ENCODE measurements around the gene NDOR1. TPM values are rescaled to one million over a fixed set of nuclear protein-coding genes. Genes with fewer than 3 reads are reported as not detected.

Gene NDOR1
- total RNA-seq, 6 donors from 2014 or later: 7.7 to 54.5 (median 18.5) TPM

GRCh38 chr9:137159105-137160053 lies 46.1 kb upstream of the NDOR1 start:
- H3K27me3 ChIP-seq: peaks cover 0 to 81% (median 52%) of the 10 kb centered on the region in 4 donors
- 34 to 37% methylated on average over 14 of the region's 14 CpGs for WGBS, 2 donors
- H3K4me3 ChIP-seq: no peak overlapping the region
- ATAC-seq (ENCODE audit: low FRiP score in 2 of 2) (no peak), DNase-seq (no peak)
- H3K27ac ChIP-seq: no peak overlapping the region
- H3K4me1 ChIP-seq: peaks cover 21 to 43% (median 30%) of the 10 kb centered on the region in 4 donors
- H3K9me3 ChIP-seq: no peaks in the 10 kb centered on the region
- TF ChIP-seq EP300 (IDR thresholded peaks at IDR 0.05) (no peak), POLR2A (IDR thresholded peaks at IDR 0.05) (no peak), POLR2AphosphoS5 (IDR thresholded peaks at IDR 0.05) (no peak)
- TF ChIP-seq, protein P1, sequence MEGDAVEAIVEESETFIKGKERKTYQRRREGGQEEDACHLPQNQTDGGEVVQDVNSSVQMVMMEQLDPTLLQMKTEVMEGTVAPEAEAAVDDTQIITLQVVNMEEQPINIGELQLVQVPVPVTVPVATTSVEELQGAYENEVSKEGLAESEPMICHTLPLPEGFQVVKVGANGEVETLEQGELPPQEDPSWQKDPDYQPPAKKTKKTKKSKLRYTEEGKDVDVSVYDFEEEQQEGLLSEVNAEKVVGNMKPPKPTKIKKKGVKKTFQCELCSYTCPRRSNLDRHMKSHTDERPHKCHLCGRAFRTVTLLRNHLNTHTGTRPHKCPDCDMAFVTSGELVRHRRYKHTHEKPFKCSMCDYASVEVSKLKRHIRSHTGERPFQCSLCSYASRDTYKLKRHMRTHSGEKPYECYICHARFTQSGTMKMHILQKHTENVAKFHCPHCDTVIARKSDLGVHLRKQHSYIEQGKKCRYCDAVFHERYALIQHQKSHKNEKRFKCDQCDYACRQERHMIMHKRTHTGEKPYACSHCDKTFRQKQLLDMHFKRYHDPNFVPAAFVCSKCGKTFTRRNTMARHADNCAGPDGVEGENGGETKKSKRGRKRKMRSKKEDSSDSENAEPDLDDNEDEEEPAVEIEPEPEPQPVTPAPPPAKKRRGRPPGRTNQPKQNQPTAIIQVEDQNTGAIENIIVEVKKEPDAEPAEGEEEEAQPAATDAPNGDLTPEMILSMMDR (IDR thresholded peaks at IDR 0.05): no peak
- no peaks in the 10 kb centered on the region for H3K36me3 ChIP-seq

- H3K36me3 ChIP-seq: no peaks in the 10 kb centered on the region
- H3K4me3 ChIP-seq: no peak overlapping the region
- 63 to 64% methylated on average over 17 of the region's 17 CpGs for WGBS, 2 donors
- peaks cover 0 to 87% (median 56%) of the 10 kb centered on the region in 4 donors for H3K27me3 ChIP-seq
- H3K27ac ChIP-seq: no peak overlapping the region
- ATAC-seq (ENCODE audit: low FRiP score in 2 of 2): no peak
- TF ChIP-seq, protein P1 (IDR thresholded peaks at IDR 0.05): no peak
- TF ChIP-seq EP300 (IDR thresholded peaks at IDR 0.05) (no peak), POLR2AphosphoS5 (IDR thresholded peaks at IDR 0.05) (no peak), POLR2A (IDR thresholded peaks at IDR 0.05) (no peak)
- no peaks in the 10 kb centered on the region for H3K9me3 ChIP-seq
- peaks cover 21 to 43% (median 30%) of the 10 kb centered on the region in 4 donors for H3K4me1 ChIP-seq
- DNase-seq: peak in 1 of 2 donors; percentile 70
These were observed 45.5 kb upstream of the NDOR1 start for GRCh38 chr9:137160054-137160425.

- Histone ChIP-seq H3K27me3 (peaks cover 0 to 94% (median 64%) of the 10 kb centered on the region in 4 donors), H3K4me1 (peaks cover 21 to 43% (median 30%) of the 10 kb centered on the region in 4 donors), H3K36me3 (no peaks in the 10 kb centered on the region), H3K27ac (no peak overlapping the region), H3K4me3 (no peak overlapping the region), H3K9me3 (no peaks in the 10 kb centered on the region)
- no peak for ATAC-seq (ENCODE audit: low FRiP score in 2 of 2)
- 30 to 43% methylated on average over 20 to 50 of the region's 56 CpGs for WGBS, 2 donors
- TF ChIP-seq, protein P1 (IDR thresholded peaks at IDR 0.05): no peak
- TF ChIP-seq POLR2A (IDR thresholded peaks at IDR 0.05): no peak
- no peak for TF ChIP-seq POLR2AphosphoS5 (IDR thresholded peaks at IDR 0.05)
- peak in 1 of 2 donors; percentile 74 for DNase-seq
These were observed 44.6 kb upstream of the NDOR1 start for GRCh38 chr9:137160716-137161557.

- Histone ChIP-seq H3K9me3 (no peaks in the 10 kb centered on the region), H3K36me3 (no peaks in the 10 kb centered on the region), H3K4me3 (no peak overlapping the region), H3K27ac (no peak overlapping the region), H3K27me3 (peaks cover 0 to 96% (median 69%) of the 10 kb centered on the region in 4 donors), H3K4me1 (peaks cover 15 to 38% (median 25%) of the 10 kb centered on the region in 4 donors)
- TF ChIP-seq POLR2AphosphoS5 (IDR thresholded peaks at IDR 0.05) (no peak), EP300 (IDR thresholded peaks at IDR 0.05) (no peak), POLR2A (IDR thresholded peaks at IDR 0.05) (no peak)
- TF ChIP-seq, protein P1 (IDR thresholded peaks at IDR 0.05): no peak
- DNase-seq: peak in 1 of 2 donors; percentile 73
- 5 to 7% methylated on average over 17 to 18 of the region's 71 CpGs for WGBS, 2 donors
- no peak for ATAC-seq (ENCODE audit: low FRiP score in 2 of 2)
These were observed 43.7 kb upstream of the NDOR1 start for GRCh38 chr9:137161558-137162486.
